HepG2 (cell line): Measurements from ENCODE around the gene NUDT2. TPM values are rescaled to one million over a fixed set of nuclear protein-coding genes. Genes with fewer than 3 reads are reported as not detected.

Experiments used
- HIVEP1 ChIP-seq: sonication (generic); formaldehyde crosslinking; IDR thresholded peaks from 2 replicates; pipeline ENCODE4 v1.4.0; 2020; ENCODE audit warnings: mild to moderate bottlenecking, missing genetic modification reagents
- KDM5A ChIP-seq: fragments of 200-600 bp; sonication (generic); IDR thresholded peaks from 2 replicates; pipeline ENCODE4 v1.7.0; 2018; ENCODE audit warnings: antibody characterized with exemption, mild to moderate bottlenecking, low read length, borderline replicate concordance
- NFATC3 ChIP-seq: sonication (generic); formaldehyde crosslinking; IDR thresholded peaks from 2 replicates; pipeline ENCODE4 v1.5.1; 2020; ENCODE audit warnings: mild to moderate bottlenecking, missing genetic modification reagents
- PTBP1 ChIP-seq: fragments of 200-400 bp; formaldehyde crosslinking; IDR thresholded peaks from 2 replicates; pipeline ENCODE4 v1.6.1; 2018; ENCODE audit warnings: low read length, low read depth; ENCODE audit not compliant: poor library complexity, severe bottlenecking
- ZNF468 ChIP-seq: sonication (generic); formaldehyde crosslinking; IDR thresholded peaks from 2 replicates; pipeline ENCODE4 v1.8.0; 2022; ENCODE audit warnings: mild to moderate bottlenecking, moderate library complexity, missing genetic modification reagents
- ZNF570 ChIP-seq: sonication (generic); formaldehyde crosslinking; IDR thresholded peaks from 2 replicates; pipeline ENCODE4 v1.4.0; 2020; ENCODE audit warnings: mild to moderate bottlenecking, missing genetic modification reagents, borderline replicate concordance
- polyA plus RNA-seq, 8 experiments: library from polyadenylated mRNA; depleted of rRNA in 3 of 8; stranded (reverse) in 7 of 8; unstranded in 1 of 8; fragments of >200 nt; fragmentation: Illumina TruSeq in 4 of 8; extraction: Trizol in 4 of 8; gene quantifications; 2 replicates each; pipeline versions ENCODE4 v1.2.1 to v1.2.3, GENCODE V29; 2011 to 2016; ENCODE audit warnings: low read depth in 4 of 8, missing spikeins in 1 of 8, mixed read lengths in 1 of 8; ENCODE audit not compliant: insufficient read depth in 1 of 8
- total RNA-seq, 5 experiments: library from RNA; depleted of rRNA; stranded (reverse); fragments of >200 nt; fragmentation: Illumina TruSeq; extraction: Trizol; gene quantifications; 2 replicates each; pipeline ENCODE4 v1.2.3, GENCODE V29; 2016; ENCODE audit warnings: low read depth in 1 of 5
- TF ChIP-seq, protein P1 (sequence below): sonication (generic); formaldehyde crosslinking; IDR thresholded peaks from 2 replicates; pipeline ENCODE4 v1.4.0; 2020; ENCODE audit warnings: mild to moderate bottlenecking, missing genetic modification reagents
- TF ChIP-seq, protein P2 (sequence below): sonication (generic); formaldehyde crosslinking; IDR thresholded peaks from 2 replicates; pipeline ENCODE4 v1.5.1; 2020; ENCODE audit warnings: missing genetic modification reagents, mild to moderate bottlenecking, borderline replicate concordance
- TF ChIP-seq, protein P3 (sequence below): sonication (generic); formaldehyde crosslinking; IDR thresholded peaks from 2 replicates; pipeline ENCODE4 v1.4.0; 2020; ENCODE audit warnings: missing genetic modification reagents, borderline replicate concordance
- TF ChIP-seq, protein P4 (sequence below): sonication (generic); formaldehyde crosslinking; IDR thresholded peaks from 2 replicates; pipeline ENCODE4 v1.4.0; 2020; ENCODE audit warnings: low read depth, missing genetic modification reagents
- TF ChIP-seq, protein P5 (sequence below): sonication (generic); formaldehyde crosslinking; IDR thresholded peaks from 2 replicates; pipeline ENCODE4 v1.8.1; 2023; ENCODE audit warnings: mild to moderate bottlenecking, missing genetic modification reagents
- TF ChIP-seq, protein P6 (sequence below): sonication (generic); formaldehyde crosslinking; IDR thresholded peaks from 2 replicates; pipeline ENCODE4 v1.4.0; 2020; ENCODE audit warnings: missing genetic modification reagents

The NUDT2 gene
- total and polyA plus RNA-seq, 2 of the 13 experiments (the other 11 are each of a cell fraction or from before 2014, with no cell fraction given) = 19.9 to 24.6 TPM

DNA sequence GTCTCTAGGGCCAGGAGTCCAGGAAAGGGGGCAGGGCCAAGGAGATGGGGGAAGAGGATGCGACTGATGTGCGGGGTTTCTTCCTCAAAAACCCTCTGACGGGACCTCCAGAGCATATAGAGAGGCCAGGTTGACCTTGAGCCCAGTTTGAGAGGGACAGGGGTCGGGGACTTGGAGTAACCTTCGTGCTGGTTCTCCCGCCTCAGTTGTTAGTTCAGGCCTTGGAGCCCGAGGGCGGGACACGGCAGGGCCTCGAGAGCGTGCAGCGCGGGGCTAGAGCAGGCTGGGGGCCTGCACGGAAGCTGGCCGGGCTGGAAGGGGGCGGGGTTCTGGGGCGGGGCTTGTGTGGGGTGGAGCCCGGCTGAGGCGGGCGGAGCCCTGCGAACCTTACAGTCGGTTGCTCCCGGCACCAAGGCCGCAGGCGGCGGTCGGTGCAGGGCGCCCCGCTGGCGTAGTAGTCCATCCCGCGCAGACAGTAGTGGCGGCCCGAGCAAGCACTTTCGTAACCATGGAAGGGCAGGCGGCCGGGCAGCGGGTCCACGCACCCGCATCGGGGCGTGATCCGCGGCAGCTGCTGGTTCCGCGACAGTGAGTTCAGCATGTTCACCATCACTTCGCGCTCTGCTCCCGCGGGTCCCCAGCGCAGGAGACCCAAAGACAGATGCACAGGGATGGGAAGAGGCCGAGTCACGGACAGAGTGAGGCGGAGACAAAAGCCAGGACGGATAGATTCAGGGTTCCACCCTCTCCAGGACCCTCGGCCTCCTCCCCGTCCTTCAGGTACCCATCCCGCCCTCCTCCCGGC, 51.3 kb downstream of the NUDT2 start (continued):
- TF ChIP-seq, protein P1, sequence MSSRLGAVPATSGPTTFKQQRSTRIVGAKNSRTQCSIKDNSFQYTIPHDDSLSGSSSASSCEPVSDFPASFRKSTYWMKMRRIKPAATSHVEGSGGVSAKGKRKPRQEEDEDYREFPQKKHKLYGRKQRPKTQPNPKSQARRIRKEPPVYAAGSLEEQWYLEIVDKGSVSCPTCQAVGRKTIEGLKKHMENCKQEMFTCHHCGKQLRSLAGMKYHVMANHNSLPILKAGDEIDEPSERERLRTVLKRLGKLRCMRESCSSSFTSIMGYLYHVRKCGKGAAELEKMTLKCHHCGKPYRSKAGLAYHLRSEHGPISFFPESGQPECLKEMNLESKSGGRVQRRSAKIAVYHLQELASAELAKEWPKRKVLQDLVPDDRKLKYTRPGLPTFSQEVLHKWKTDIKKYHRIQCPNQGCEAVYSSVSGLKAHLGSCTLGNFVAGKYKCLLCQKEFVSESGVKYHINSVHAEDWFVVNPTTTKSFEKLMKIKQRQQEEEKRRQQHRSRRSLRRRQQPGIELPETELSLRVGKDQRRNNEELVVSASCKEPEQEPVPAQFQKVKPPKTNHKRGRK = no peak
- TF ChIP-seq, protein P2, sequence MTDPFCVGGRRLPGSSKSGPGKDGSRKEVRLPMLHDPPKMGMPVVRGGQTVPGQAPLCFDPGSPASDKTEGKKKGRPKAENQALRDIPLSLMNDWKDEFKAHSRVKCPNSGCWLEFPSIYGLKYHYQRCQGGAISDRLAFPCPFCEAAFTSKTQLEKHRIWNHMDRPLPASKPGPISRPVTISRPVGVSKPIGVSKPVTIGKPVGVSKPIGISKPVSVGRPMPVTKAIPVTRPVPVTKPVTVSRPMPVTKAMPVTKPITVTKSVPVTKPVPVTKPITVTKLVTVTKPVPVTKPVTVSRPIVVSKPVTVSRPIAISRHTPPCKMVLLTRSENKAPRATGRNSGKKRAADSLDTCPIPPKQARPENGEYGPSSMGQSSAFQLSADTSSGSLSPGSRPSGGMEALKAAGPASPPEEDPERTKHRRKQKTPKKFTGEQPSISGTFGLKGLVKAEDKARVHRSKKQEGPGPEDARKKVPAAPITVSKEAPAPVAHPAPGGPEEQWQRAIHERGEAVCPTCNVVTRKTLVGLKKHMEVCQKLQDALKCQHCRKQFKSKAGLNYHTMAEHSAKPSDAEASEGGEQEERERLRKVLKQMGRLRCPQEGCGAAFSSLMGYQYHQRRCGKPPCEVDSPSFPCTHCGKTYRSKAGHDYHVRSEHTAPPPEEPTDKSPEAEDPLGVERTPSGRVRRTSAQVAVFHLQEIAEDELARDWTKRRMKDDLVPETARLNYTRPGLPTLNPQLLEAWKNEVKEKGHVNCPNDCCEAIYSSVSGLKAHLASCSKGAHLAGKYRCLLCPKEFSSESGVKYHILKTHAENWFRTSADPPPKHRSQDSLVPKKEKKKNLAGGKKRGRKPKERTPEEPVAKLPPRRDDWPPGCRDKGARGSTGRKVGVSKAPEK (CRISPR knock-in tag) = no peak
- peak; percentile 76 for TF ChIP-seq HIVEP1
- no peak for TF ChIP-seq KDM5A
- TF ChIP-seq, protein P3, sequence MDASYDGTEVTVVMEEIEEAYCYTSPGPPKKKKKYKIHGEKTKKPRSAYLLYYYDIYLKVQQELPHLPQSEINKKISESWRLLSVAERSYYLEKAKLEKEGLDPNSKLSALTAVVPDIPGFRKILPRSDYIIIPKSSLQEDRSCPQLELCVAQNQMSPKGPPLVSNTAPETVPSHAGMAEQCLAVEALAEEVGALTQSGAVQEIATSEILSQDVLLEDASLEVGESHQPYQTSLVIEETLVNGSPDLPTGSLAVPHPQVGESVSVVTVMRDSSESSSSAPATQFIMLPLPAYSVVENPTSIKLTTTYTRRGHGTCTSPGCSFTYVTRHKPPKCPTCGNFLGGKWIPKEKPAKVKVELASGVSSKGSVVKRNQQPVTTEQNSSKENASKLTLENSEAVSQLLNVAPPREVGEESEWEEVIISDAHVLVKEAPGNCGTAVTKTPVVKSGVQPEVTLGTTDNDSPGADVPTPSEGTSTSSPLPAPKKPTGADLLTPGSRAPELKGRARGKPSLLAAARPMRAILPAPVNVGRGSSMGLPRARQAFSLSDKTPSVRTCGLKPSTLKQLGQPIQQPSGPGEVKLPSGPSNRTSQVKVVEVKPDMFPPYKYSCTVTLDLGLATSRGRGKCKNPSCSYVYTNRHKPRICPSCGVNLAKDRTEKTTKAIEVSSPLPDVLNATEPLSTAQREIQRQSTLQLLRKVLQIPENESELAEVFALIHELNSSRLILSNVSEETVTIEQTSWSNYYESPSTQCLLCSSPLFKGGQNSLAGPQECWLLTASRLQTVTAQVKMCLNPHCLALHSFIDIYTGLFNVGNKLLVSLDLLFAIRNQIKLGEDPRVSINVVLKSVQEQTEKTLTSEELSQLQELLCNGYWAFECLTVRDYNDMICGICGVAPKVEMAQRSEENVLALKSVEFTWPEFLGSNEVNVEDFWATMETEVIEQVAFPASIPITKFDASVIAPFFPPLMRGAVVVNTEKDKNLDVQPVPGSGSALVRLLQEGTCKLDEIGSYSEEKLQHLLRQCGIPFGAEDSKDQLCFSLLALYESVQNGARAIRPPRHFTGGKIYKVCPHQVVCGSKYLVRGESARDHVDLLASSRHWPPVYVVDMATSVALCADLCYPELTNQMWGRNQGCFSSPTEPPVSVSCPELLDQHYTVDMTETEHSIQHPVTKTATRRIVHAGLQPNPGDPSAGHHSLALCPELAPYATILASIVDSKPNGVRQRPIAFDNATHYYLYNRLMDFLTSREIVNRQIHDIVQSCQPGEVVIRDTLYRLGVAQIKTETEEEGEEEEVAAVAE (CRISPR knock-in tag) = no peak
- 0 out of 2 replicates have a peak, but pooled peaks have one; percentile 71 for TF ChIP-seq ZNF468
- TF ChIP-seq, protein P4, sequence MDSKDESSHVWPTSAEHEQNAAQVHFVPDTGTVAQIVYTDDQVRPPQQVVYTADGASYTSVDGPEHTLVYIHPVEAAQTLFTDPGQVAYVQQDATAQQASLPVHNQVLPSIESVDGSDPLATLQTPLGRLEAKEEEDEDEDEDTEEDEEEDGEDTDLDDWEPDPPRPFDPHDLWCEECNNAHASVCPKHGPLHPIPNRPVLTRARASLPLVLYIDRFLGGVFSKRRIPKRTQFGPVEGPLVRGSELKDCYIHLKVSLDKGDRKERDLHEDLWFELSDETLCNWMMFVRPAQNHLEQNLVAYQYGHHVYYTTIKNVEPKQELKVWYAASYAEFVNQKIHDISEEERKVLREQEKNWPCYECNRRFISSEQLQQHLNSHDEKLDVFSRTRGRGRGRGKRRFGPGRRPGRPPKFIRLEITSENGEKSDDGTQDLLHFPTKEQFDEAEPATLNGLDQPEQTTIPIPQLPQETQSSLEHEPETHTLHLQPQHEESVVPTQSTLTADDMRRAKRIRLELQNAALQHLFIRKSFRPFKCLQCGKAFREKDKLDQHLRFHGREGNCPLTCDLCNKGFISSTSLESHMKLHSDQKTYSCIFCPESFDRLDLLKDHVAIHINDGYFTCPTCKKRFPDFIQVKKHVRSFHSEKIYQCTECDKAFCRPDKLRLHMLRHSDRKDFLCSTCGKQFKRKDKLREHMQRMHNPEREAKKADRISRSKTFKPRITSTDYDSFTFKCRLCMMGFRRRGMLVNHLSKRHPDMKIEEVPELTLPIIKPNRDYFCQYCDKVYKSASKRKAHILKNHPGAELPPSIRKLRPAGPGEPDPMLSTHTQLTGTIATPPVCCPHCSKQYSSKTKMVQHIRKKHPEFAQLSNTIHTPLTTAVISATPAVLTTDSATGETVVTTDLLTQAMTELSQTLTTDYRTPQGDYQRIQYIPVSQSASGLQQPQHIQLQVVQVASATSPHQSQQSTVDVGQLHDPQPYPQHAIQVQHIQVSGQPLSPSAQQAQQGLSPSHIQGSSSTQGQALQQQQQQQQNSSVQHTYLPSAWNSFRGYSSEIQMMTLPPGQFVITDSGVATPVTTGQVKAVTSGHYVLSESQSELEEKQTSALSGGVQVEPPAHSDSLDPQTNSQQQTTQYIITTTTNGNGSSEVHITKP (CRISPR knock-in tag) = 0 out of 2 replicates have a peak, but pooled peaks have one; percentile 37
- TF ChIP-seq PTBP1 = no peak
- TF ChIP-seq NFATC3 = no peak; the same call in 1 of the 2 replicates
- no peak for TF ChIP-seq ZNF570 (CRISPR knock-in tag)
- TF ChIP-seq, protein P5, sequence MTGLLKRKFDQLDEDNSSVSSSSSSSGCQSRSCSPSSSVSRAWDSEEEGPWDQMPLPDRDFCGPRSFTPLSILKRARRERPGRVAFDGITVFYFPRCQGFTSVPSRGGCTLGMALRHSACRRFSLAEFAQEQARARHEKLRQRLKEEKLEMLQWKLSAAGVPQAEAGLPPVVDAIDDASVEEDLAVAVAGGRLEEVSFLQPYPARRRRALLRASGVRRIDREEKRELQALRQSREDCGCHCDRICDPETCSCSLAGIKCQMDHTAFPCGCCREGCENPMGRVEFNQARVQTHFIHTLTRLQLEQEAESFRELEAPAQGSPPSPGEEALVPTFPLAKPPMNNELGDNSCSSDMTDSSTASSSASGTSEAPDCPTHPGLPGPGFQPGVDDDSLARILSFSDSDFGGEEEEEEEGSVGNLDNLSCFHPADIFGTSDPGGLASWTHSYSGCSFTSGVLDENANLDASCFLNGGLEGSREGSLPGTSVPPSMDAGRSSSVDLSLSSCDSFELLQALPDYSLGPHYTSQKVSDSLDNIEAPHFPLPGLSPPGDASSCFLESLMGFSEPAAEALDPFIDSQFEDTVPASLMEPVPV (CRISPR knock-in tag) = peak; percentile 93
- TF ChIP-seq, protein P6, sequence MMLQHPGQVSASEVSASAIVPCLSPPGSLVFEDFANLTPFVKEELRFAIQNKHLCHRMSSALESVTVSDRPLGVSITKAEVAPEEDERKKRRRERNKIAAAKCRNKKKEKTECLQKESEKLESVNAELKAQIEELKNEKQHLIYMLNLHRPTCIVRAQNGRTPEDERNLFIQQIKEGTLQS (CRISPR knock-in tag) = no peak
